HG03280 (cell line): ENCODE results near the gene MYO1A.
"Not testable (repeated sequence)": the region's sequence is repeated elsewhere in the genome, so short reads cannot be mapped to it uniquely, and the experiment has no call there.

ENCODE experiments used
- ATAC-seq: cut with Tn5 transposase; IDR thresholded peaks from one replicate; pipeline ENCODE4 v1.9.1; 2021; ENCODE audit warnings: mild to moderate bottlenecking, moderate library complexity; ENCODE audit not compliant: unreplicated experiment

MYO1A gene

DNA sequence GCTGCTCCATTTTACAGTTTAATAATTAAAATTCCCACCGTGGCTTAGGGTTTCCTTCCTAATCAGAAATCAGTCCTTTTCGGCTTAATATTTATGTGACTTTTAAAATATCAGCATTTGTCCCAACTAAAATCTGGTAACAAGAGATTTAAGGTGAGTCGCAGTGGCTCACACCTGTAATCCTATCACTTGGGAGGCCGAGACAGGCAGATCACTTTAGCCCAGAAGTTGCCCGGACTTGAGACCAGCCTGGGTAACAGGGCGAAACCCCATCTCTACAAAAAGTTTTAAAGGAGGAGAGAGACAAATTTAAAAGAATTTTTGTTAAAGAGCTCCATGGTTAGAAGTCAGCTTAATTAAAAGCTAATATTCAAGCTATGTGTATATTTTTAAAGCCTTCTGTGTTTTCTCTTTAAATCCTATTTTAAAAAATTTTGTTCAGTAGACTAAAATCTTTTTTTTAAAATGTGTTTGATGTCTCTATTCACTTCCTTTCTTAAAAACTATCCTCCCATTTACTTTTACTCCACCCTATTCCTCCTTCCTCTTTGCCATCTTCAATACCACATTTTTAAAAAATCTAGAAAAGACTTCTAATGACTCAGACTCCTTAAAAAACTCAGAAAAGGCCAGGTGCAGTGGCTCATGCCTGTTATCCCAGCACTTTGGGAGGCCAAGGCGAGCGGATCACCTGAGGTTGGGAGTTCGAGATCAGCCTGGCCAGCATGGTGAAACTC lies 29.8 kb downstream of the MYO1A start:
- ATAC-seq = no peak

DNA sequence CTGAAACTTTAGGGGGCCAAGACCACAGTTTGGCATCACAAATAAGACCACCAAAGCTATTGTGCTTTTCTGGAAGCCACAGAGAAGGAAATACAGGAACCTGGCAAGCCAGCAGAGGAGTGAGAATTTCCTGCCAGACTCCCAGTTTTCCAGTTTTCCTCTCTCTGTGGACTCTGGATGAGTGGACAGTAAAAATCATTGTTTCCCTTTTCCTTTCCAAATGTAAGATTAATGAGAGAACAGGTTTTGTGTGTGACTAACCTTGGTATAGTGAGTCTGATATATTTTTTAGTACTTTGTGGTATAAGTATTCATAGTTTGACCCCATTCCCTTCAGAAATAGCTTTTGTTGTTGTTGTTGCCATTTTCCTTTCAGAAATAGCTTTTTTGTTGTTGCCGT lies 31.0 kb downstream of the MYO1A start:
- ATAC-seq = no peak

DNA sequence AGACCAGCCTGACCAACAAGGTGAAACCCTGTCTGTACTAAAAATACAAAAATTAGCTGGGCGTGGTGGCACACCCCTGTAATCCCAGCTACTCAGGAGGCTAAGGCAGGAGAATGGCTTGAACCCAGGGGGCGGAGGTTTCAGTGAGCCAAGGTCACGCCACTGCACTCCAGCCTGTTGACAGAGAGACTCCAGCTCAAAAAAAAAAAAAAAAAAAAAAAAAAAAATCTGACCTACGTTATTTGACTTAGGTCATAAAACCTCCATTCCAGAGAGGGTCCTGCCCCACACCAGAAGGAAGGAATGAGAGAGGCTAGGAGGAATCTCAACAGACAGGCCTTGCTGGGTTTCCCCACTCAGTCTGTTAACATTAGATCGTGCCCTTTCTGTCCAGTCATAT lies 31.6 kb downstream of the MYO1A start:
- not testable (repeated sequence) for ATAC-seq

DNA sequence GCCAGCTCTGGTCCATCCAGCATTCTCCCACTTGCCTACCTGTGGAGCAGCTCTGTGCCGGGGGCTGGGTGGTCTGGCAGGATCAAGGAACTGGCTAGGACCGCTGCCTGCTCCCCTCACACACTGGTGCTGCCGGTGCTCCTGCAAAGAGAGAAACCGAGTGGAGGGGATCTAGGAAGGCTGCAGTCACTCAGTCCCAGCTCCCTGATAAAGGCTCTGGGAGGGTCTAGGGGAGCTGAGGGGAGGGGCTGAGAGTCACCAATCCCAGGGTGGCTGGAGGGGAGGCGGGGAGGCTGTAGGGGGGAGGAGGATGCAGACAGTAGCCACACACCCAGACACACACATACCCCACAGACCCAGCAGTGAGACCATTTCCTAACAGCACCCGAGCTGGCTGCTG lies 33.6 kb downstream of the MYO1A start, which contains the start of gene TAC3:
Gene TAC3 (minus strand): TSS at position 182 of the 400 bp plus-strand sequence. CDS start 732 bp downstream, outside the sequence.
- no peak for ATAC-seq

DNA sequence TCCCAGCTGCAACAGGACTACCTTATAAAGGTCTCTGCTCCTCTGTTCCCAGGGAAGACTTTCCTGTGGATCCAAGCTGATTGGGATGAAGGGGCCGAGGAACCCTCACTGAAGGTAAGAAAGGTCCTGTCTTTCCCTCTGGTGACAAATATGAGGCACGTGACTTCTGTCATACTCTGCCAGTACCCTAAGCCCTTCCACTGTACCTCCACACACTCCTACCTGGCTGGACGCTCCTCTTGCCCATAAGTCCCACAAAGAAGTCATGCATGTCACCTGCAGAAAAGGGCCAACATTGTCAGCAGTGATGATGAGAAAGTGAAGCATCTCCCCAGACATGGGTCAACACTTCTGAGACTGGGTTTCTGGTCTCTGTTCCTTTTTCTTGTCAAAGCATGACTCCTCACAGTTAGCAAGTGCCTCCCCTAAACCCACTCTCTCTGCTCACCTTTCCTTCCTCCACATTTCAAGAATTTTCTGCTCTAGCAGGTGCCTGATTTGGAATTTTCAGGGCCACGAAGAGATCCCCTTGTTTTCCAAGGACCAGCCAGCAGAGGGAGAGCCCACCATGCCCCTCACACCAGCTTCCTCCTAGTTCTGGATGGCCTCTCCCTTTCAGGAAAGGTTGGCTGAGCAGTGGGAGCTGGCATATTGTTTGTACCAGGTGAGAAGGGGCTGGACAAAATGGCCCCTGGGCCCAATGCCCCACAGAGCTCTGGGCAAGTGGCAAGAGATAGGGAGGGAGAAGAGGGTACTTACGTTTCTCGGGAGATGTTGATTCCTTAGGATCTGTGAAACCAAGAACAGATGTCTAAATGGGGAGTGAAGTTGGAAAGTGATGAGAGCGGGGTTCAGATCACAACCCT lies 37.1 kb downstream of the MYO1A start:
- peak; percentile 72 for ATAC-seq

DNA sequence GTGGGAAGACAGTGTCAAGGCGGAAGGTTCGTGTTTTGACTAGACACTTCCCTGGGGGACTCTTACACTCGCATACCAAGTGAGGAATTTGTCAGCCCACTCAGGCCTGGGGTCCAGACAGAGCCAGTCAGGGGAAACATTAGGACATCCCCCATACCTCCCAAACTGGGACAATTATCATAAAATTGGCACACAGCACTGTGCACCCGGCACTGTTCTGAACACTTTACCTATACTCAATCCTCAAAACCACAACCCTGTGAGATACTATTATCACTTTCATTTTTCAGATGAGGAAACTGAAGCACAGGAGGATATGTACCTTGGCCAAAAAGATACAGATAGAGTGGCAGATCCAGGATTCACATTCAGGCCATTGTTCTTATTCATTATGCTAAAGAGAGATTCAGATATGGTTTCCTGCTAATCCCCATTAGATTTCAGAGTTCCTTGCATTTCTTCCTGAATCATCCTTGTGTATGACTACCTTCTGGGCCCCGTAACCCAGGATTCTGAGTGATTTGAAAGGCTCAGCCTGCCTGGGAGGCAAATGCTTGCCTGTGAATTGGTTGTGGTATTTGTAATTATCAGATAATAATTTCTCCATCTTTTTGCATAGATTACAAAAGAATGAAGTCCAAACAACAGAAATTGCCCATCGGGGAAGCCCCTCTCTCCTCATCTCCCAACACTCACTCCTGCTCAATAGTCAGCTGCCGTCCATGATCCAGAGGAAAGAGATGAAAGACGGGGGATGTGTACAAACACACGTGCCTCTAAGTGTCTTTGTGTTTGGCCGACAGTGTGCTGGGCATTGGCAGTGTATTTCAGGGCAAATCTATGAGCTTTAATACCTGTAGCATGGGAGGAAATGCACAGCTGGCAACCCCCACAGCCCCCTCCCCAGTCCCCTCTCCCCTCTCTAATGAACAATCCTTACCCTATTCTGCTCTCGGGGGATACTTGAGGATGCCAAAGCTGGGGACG lies 38.2 kb downstream of the MYO1A start:
- ATAC-seq = peak; percentile 47

DNA sequence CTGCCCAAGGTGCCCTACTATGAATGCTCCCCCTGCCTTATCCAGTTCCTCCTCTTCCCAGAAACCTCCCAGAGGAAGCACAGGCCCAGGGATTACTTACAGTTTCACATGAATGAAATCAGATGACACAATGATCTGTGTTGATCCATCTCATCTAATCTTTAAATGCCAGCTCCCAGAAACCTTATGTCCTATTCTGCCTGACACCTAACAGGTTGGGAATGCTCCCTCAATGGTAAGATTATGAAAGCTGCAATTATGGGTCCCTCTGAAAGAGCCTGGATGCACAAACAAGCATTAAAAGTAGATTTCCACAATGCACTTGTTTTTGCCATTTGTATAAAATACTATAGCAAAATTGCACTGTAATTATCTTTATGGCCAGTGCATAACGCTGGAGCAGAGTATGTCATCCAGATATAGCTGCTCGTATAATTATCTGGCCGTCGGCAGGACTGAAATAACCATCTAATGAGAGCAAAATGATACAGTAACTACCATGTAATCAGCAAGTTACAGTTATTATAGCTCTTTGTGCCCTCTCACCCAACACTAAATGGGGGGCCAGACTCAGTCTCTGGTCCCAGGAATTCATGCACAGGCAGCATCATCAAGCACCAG lies 39.2 kb downstream of the MYO1A start:
- no peak for ATAC-seq

DNA sequence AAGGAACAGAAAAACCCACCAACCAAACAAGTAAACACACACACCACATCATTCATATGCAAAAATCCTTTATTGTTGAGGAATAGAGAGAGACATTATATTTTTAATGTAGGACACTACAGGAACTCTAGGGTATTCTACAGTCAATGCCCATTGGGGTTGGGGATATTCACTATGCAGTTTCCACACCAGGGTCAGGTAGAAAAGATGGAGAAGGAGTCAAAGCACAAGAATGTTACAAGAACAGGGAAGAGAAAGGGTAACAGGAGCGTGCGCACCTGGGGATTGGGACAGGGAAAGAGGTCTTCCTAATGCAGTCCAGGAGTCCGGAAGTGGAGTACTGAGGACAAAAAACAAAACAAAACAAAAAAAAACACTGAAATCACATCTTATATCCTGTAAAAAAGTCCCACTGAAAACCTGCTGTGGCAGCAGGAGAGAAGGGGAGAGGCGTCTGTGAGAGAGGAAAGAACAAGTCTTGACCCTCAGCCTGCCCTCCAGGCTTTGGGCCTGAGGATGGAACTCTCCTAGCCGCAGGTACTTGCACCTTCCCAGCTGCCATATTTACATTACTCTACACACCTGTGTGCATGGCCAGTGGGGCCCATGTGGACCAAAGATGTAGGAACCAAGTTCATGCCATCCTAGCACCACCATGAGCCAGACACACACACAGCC lies 39.8 kb downstream of the MYO1A start:
- ATAC-seq = no peak

DNA sequence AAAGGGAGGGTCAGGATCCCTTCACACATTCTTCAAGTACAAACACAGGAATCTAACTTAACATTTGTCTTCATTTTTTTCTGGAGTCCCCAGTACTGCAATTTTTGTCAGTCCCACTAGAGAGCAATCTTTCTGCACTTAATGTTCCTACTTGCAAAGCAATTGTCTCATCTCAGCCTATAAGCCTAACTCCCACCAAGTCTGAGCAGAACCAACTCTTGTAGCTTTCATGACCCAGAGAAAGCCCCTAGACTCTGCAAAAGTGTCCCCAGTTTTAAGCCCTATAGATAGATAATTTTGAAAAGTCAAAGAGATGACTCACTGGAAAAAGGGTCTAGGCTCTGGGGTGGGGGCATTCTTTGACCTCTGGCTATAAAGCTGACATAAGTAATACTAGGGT lies 41.8 kb downstream of the MYO1A start:
- no peak for ATAC-seq

DNA sequence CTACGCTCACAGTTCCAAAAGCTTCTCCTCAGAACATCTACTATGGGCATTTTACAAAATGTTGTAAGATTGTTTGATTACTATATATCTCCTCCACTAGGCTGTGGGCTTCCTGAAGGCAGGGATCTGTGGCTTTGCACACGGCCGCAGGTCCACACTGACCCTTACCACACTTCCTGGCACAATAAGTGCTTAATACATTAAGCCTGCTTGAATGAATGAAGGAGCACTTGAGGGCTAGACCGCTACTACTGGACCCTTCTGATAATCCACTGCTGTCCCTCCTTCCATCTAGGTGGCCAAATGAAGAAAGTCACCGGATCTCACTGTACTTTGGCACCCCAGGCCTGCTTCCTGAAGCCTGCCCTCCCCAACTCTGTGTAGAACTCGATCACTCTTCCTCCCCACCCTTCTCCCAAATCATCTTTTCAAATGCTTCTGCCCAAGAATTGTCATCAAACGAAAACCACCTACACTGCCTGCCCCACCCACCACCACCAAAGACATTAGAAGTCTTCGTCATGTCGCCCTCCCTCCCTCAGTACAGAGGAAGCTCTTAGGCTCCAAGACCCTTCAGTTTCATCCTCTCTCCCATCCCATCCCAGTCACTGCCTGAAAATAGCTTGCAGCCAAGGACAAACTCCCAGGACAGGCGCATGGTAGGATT lies 43.0 kb downstream of the MYO1A start:
- ATAC-seq = no peak

DNA sequence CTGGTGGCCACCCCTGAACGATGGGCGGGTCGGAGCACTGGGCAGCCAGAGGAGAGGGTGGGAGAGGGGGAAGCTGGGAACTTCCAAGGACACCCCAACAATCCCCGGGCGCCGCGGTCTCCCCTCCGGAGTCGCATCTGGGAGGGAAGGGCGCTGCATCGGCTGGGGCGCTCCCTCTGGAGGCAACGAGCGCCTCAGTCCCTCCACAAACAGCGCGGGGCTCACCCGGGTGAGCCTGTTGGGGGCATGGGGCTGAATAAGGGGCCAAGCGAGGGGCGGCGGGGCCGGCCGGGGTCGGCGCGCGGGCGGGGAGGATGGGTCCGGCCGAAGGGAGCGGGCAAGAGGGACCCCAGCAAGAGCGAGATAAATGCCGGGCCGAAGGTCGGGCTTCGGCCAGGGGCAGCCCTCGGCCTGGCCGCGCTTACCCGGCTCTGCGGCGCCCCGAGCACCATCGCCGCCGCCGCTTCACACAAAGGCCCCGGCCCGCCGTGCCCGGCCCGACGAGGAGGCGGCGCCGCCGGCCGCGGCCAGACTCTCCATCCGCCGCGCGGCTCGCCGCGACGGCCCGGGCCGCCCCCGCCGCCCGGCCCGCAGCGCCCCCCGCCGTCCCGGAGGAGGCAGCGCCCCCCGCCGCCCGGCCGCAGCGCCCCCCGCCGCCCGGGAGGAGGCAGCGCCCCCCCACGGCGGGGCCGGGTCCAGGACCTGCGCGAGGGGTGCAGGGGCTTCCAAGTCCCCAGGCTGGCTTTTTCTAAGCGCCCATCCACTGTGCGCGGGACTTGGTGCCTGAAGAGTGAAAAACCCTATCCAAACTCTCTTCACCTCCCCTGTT lies 43.7 kb downstream of the MYO1A start, which contains the start of gene ZBTB39:
Gene ZBTB39 (minus strand): TSS at position 567 of the 829 bp plus-strand sequence. CDS start 1,629 bp downstream, outside the sequence.
- peak; percentile 76 for ATAC-seq

DNA sequence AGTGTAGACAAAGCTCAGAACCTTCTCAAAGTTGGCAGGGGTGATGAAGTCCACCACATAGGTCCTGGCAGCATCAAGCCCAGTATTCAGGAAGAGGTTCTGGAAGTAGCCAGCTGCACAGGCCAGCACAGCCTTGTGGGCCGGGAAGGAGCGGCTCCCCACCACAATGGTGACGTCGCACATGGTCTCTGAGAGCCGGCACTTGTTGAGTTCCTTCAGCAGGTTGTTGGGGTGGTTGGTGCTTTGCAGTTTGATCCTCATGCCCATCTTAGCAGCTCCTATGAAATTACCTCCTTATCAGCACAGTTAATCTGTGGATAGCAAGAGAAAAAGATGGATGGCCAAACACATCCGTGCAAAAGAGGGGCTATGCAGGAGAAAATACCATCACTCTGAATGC lies 45.3 kb downstream of the MYO1A start:
- ATAC-seq = no peak

DNA sequence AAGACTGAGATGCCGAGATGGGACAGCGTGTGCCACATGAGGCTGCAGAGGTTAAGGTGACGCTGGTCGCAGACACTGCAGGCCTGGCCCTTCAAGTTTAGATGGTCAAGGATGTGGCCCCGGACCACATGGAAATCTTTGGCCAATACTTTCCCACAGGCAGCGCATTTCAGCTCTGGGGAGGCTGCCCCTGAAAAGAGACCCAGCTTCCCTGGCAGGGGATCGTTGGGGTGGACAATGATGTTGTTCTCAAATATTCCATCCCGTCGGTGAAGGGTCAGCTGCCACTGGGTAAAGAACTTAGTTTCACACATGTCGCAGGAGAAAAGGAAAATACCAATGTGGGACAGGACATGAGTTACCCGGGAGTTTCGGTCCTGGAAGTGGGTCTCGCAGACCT lies 46.5 kb downstream of the MYO1A start:
- ATAC-seq = no peak

DNA sequence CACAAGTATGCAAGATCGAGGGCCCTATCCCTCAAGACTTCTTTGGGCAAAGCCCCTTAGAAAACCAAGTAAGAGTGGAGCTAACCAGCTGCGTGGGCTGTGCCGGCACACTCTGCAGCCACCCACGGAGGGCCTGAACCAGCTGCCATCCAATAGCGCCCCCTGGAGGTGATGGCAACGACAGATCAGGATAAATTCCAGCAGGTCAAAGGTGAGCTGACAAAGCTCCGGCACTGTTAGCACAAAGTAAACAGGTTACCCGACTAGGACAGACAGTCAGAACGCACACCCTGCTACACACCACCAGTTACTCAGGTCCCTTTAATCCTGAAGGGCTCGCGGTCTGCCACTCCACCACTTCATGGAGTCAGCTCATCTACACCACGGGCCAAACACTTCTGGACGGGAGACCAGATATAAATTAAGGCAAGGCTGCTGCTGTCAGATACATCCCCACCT lies 48.5 kb downstream of the MYO1A start:
- no peak for ATAC-seq

DNA sequence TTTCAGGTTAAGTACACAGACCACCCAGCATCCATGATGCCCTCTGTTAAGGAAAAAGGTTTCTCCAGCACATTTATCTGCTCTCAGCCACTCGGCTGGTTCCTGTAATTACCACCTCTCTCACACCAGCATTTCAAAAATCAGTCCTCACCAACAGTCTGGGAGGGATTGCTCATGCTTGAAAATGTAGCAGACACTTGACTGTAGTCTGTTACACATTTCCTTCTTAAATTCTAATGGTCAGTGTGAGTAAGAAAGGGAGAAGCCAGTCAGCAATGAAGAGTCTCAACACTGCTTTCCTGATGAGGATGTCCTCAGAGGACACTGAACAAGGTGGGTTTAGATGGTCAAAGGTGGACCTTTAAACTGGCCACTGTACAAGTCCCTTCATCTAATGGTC lies 49.5 kb downstream of the MYO1A start:
- ATAC-seq = no peak

DNA sequence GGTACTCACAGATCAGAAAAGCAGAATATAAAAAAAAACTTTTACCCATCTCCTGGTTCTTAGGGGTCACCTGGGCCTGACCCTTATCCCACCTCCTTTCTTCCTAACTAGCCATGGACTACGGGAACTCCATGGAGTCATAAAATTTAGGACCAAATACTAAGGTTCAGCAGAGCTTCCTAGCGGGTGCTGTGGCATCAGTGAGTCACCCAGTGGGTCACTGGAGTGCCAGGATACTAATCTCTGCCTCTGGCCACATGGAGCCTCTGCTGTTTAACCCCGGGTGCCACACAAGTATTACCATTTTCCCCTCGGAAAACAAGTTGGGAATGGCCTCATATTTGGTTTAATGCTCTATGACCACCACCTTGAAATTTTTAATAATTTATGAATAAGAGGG lies 50.5 kb downstream of the MYO1A start:
- no peak for ATAC-seq

DNA sequence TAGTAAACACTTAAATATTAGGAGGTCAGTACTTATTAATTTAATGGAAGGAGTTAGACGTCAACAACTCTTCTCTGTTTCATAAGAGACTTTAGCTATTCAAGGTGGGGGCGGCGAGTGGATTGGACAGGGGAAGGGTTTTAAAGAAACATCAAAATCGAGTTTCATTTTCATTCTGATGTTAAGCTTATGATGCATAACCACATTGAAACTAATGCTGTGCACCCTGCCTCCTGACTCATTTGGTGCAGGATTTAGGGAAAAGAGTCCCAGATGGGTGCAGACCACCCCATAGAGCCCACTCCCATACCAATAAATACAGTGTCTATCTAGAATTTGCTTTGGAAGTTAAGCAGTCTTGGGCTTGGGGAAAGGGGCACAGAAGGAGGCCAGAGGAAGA lies 50.9 kb downstream of the MYO1A start:
- peak; percentile 63 for ATAC-seq

DNA sequence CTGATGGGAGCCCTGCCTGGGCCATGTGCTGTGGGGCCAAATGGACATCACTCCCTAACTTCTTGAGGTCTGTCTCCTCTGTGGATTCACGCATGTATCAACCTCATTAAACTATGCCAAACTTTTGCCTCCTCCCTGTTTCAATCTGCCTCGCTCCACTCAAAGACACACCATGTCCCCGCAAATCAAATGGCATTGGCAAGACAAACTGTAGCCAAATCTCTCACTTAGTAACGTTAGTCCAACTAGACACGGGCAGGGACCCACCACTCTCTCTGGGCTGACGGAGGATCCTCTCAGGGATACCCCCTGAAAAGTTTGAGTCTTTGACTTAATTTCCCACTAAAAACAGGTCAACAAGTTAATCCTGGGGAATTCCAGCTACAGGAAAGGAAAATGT lies 51.6 kb downstream of the MYO1A start:
- no peak for ATAC-seq
